ENCODE measurements around the gene CEP112.

- TF ChIP-seq ZNF318 (IDR thresholded peaks at IDR 0.05; ENCODE audit: borderline replicate concordance in 1 of 2, low read depth in 1 of 2) (no peak), CAMTA2 (CRISPR knock-in tag; conservative IDR thresholded peaks at IDR 0.05) (no peak), ZNF444 (CRISPR knock-in tag; IDR thresholded peaks at IDR 0.05) (no peak), RB1 (IDR thresholded peaks at IDR 0.05; ENCODE audit: low read depth) (no peak), CBX3 (IDR thresholded peaks at IDR 0.05; ENCODE audit: borderline replicate concordance in 1 of 2, low read length in 2 of 2) (no peak), SRF (CRISPR knock-in tag; IDR thresholded peaks at IDR 0.05) (no peak), EZH2 (IDR thresholded peaks at IDR 0.05; ENCODE audit: borderline replicate concordance, low read depth, low read length) (no peak)
Observed at GRCh38 chr17:65750166-65750565, 441.8 kb downstream of the CEP112 start.
